Peyer's patch (tissue), 4 donors: ENCODE results near the gene CACNA1G.

Source experiments
- CTCF ChIP-seq, 6 experiments: fragments of 450-650 bp in 4 of 6; fragments of 200-600 bp in 2 of 6; sonication (generic) in 1 of 6; IDR thresholded peaks; one replicate each; pipeline ENCODE4 v1.5.1; 2017 to 2019; ENCODE audit warnings: antibody characterized with exemption in 6 of 6, mild to moderate bottlenecking in 3 of 6, moderate library complexity in 1 of 6
- POLR2A ChIP-seq, 2 donors: fragments of 450-650 bp; IDR thresholded peaks; one replicate each; pipeline ENCODE4 v1.5.1; 2017; ENCODE audit warnings: antibody characterized with exemption in 2 of 2, mild to moderate bottlenecking in 2 of 2, moderate library complexity in 2 of 2

GRCh38 chr17:50548831-50549230, 11.7 kb upstream of the CACNA1G start:
- TF ChIP-seq CTCF (IDR thresholded peaks at IDR 0.05): no peak
- no peak for TF ChIP-seq POLR2A (IDR thresholded peaks at IDR 0.05)
